GM18507 (cell line): ENCODE data around the gene SLFNL1.

ENCODE experiments used
- DNase-seq: peaks from one replicate; pipeline ENCODE4 v3.0.0; 2011; ENCODE audit warnings: low read depth; ENCODE audit not compliant: insufficient read length; ENCODE audit errors: extremely low spot score
- FAIRE-seq: peaks from 2 replicates; lab custom pipeline; 2011; peaks lifted over from hg19 to GRCh38; lab: Jason Lieb, UNC

Gene SLFNL1

GRCh38 chr1:40989066-40989465 is 32.5 kb downstream of the SLFNL1 start:
- FAIRE-seq (no peak), DNase-seq (no peak)

DNA sequence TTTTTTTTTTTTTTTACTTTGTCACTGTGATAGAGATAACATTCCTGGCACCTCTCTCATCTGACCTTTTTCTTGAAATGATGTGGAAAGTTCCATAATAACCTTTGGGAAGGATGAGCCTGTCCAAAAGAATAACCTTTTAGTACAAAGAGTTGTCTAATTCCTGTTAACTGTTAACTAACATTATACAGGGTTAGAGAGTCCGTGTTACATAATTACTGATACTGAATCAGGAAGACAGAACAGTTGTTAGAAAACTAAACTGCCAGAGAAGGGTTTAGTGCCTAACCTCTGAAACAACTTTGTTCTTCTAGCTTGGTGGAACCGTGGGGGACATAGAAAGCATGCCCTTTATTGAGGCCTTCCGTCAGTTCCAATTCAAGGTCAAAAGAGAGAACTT is 33.2 kb downstream of the SLFNL1 start:
- DNase-seq, result no peak
- FAIRE-seq, result no peak

DNA sequence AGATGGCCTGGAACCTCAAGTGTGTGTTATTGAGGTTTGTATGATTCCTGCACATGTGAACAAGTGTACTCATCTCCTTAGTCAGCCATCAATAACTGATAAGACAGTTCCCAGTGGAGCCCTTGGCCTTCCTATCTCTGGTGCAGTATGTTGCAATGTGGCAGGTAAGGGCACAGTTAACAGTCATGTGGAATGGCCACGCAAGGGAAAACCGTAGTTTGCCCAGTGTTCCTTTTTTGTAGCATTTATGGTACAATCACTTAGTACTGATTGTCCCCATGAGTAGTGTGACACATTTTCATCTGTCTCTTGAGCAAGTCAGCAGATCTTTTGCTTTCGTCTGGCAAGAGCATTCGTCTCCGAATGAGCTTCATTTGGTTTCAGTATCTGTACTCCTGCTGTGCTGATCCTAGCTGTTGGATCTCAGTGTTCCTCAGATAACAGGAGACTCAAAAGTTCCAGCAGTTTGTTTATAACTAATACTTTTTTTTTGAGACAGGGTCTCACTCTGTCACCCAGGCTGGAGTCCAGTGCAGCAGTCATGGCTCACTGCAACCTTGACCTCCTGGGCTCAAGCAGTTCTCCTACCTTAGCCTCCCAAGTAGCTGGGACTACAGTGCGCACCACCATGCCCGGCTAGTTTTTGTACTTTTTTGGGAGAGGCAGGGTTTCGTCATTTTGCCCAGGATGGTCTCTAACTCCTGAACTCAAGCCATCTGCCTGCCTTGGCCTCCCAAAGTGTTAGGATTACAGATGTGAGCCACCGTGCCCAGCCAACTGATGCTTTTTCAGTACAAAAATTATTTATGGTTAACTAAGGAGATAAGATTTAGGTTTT is 33.9 kb downstream of the SLFNL1 start:
- no peak for DNase-seq
- FAIRE-seq, result no peak

DNA sequence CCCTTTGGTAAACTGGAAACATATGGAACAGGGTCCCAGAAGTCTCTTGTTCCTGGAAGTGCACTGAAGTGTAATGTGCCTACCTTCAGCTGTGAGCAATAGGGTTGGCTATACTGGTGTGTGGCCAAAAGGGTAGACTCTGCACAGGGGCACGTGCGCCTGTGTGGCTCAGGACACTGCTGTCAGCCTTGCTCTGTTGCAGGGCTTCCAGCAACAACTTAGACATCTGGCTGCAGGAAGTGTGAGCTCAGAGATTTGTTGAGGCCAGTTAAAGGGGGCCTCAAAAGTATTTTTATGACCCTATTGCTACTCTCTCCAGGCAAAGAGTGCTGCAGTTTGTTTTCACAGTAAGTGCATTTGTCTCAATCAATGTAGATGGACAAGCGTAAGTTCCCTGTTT is 34.6 kb downstream of the SLFNL1 start:
- DNase-seq (no peak), FAIRE-seq (no peak)

- no peak for FAIRE-seq
- DNase-seq, result no peak
These were observed 35.2 kb downstream of the SLFNL1 start for GRCh38 chr1:40986328-40986783.

DNA sequence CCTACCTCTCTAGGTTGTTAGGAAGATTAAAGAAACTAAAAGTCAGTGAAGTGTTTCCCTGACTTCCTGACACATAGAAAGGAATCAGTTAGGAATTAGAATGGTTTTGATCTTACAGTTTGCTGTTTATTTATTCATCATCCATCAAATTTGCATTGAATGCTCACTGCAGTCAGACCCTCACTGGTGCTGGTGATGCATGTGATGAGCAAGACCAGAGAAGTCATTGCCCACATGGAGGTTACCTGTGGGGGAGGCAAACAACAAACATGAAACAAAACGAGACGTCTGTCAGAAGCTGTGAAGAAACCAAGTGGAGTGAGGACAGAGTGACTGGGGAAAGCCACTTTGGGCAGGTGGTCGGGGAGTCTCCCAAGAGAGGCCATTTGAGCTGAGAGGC is 35.6 kb downstream of the SLFNL1 start:
- FAIRE-seq (no peak), DNase-seq (no peak)

DNA sequence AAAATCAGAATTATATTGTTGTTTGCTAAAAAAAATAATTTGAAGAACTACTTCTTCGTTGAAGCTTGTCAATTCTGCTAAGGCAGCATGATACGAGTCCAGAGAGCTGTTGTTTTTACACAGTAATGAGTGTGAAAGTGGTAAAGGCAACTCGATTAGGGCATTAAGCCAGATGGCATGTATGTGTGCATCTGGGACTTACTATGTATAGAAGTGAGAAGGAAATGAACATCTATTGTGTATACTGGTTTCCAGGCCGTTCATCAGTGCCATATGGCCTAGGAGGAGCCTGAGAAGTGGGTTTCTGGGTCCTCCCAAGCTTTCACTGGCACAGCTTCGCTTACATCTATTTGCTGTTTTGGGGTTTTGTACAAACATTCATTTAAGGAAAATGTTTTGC is 36.4 kb downstream of the SLFNL1 start:
- DNase-seq (no peak), FAIRE-seq (no peak)

DNA sequence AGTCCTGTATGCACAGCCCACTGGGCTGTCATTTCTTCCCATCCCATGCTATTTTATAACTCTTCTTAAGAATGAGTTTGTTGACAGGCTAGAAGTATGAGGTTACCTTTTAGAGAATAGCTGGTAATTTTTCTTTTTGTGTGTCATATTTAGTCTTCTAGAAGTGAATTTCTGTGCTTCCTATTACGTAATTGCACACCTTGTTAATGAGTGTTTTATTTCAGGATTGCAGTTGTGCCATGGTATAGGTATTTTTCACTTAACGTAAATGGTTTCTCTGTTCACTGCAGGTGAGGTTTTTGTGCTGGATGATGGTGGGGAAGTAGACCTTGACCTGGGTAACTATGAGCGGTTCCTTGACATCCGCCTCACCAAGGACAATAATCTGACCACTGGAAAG is 37.0 kb downstream of the SLFNL1 start:
- DNase-seq, result no peak
- FAIRE-seq, result no peak

DNA sequence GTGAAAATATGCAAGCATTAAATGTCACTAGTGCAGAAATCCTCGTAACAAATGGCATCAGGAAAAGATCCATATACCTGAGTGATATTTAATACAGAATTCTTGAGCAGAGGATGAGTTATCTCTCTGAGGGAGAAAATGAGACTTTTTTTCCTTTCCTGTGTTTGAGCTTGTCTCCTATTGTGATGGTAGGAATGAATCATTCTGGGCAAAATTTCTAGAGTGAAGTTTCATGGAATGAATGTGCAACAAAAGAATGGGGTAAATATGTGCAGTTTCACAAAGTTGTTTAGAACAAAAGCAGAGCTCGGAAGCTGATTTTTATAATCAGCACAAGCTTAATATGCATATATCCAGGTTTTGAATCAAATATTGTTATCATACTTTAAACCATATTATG is 37.5 kb downstream of the SLFNL1 start:
- FAIRE-seq, result no peak
- DNase-seq, result no peak

DNA sequence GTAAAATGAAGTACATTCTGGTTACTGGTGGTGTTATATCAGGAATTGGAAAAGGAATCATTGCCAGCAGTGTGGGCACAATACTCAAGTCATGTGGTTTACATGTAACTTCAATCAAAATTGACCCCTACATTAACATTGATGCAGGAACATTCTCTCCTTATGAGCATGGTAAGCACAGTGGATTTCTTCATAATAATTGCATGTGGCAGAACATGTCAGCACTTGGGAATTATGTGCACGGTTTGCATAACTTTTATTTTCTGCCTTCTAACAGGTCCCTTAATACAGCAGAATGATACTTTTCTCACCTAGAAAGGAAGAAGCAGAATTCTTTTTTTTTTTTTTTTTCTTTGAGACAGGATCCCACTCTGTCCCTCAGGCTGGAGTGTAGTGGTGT is 38.2 kb downstream of the SLFNL1 start:
- no peak for DNase-seq
- no peak for FAIRE-seq

- no peak for DNase-seq
- no peak for FAIRE-seq
These were observed 38.8 kb downstream of the SLFNL1 start for GRCh38 chr1:40982721-40983120.

DNA sequence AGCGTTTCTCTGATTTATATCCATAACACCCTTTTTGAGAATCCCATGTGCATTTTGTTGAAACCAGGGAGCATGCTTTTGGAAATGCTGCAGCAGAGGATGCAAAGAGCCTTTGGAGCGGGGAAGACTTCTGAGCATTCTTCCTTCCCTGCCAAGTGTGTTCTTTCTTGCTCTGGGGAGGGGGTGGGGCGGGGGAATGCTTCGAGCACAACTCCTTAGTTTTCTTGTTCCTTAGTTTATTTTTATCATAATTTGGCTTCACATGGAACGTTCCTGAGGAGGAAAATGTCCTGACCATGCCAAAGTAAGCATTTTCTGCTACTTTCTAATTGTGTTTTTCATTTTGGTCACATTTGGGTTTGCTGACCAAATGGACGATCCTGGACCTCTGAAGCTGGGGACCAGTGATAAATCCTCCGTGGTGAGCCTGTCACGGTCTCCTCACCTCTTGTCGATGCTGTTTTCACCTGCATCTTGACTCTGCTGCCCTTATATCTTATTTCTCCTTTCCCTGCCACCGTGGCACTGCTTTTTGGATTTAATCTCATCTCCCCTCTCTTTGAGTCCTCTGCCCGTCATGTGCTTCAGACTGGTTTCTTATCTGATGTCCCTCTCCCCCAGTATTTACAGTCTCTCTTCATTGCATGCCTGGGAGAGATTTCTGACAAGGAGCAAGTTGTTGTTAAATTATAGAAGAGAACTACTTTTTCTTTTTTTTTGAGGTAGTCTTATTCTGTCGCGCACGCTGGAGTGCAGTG is 39.7 kb downstream of the SLFNL1 start:
- no peak for FAIRE-seq
- no peak for DNase-seq

DNA sequence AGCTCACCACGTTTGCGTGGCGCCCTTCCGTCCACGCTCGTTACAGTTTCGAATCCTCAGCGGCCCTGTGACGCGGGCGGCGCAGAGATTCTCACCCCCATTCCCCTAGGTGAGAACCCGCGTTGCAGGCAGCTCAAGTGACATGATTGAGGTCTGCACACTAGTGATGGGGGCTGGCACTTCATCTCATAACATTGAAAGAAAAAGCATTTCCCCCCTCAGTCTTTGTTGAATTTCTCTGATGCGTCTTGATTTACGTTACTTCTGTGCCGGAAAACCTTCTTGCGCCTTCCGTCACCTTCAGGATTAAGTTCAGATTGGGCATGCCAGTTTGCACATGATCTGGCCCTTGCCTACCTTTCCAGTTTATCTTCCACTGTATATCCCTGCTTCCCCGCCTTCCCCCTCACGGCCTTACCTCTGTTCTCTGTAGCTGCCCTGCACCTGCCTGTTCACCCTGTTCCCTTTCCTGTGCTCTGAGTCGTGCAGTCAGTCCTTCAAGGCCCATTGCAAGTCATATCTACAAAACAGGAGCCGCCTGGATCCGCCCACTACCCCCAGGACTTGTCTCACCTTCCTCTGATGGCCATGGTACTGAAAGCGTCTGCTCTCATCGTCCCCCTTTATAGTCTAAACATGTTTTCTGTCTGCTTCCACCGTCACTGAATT is 40.9 kb downstream of the SLFNL1 start:
- peak; percentile 15 for DNase-seq

GRCh38 chr1:40980068-40980452 is 41.5 kb downstream of the SLFNL1 start:
- DNase-seq, result peak; percentile 2
- no peak for FAIRE-seq

More for the DNA sequence above, 40.9 kb downstream of the SLFNL1 start:
- FAIRE-seq, result peak; percentile 72

GRCh38 chr1:40979241-40980067 is 42.1 kb downstream of the SLFNL1 start, which contains the start of gene CTPS1:
CTPS1 (plus strand) TSS chr1:40979696; CDS start chr1:40983291, 3,595 bp downstream.
- FAIRE-seq (peak; percentile 78), DNase-seq (peak; percentile 96)

- no peak for FAIRE-seq
- no peak for DNase-seq
These were observed 42.7 kb downstream of the SLFNL1 start for GRCh38 chr1:40978886-40979240.

DNA sequence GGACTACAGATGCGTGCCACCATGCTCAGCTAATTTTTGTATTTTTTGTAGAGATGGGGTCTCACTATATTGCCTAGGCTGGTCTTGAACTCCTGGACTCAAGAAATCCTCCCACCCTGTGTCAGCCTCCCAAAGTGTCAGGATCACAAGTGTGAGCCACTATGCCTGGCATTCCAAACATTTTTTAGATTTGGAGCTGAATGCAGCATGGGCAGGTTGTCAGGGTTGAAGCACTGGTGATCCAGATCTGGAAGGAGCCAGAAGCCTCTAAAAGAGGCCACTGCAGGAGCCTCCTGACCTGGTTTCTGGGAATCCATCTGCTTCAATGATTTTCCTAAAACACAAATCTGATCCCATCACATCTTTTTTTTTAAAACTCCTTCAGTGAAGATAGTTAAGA is 43.8 kb downstream of the SLFNL1 start:
- DNase-seq (no peak), FAIRE-seq (no peak)

- no peak for DNase-seq
- FAIRE-seq, result no peak
These were observed 44.4 kb downstream of the SLFNL1 start for GRCh38 chr1:40976952-40977690.

- FAIRE-seq, result no peak
- no peak for DNase-seq
These were observed 46.6 kb downstream of the SLFNL1 start for GRCh38 chr1:40974945-40975344.
